Cardiac muscle cell (in vitro differentiated cells and primary cell): ENCODE data around the gene TOM1. TPM values are rescaled to one million over a fixed set of nuclear protein-coding genes. Genes with fewer than 3 reads are reported as not detected.
A peak's percentile ranks its signal among the peaks of the same experiment; 100 is the strongest.

Source experiments
- DNase-seq, 2 donors: peaks; one replicate each; pipeline versions ENCODE4 v3.0.0 to v3.0.0-alpha.2; 2010 to 2017; ENCODE audit warnings: low read depth in 1 of 2, low spot score in 1 of 2
- H3K27ac ChIP-seq: fragments of 200-600 bp; sonication (generic); 2 replicates; pipeline ENCODE4 v1.5.1; 2016
- H3K27me3 ChIP-seq: fragments of 200-600 bp; sonication (generic); 2 replicates; pipeline ENCODE4 v1.6.0; 2016; ENCODE audit warnings: control low read depth
- H3K36me3 ChIP-seq: fragments of 200-600 bp; sonication (generic); 2 replicates; pipeline ENCODE4 v1.5.1; 2016; ENCODE audit warnings: control low read depth
- H3K4me1 ChIP-seq: fragments of 200-600 bp; sonication (generic); 2 replicates; pipeline ENCODE4 v1.8.1; 2017; ENCODE audit warnings: low read depth, mild to moderate bottlenecking, mixed run types
- H3K4me3 ChIP-seq: fragments of 200-600 bp; sonication (generic); 2 replicates; pipeline ENCODE4 v1.5.1; 2016; ENCODE audit warnings: mild to moderate bottlenecking
- H3K9me3 ChIP-seq: fragments of 200-600 bp; sonication (generic); 2 replicates; pipeline ENCODE4 v1.5.1; 2017; ENCODE audit warnings: low read depth, mild to moderate bottlenecking, control low read depth
- polyA plus RNA-seq: library from polyadenylated mRNA; unstranded; fragments of >200 nt; fragmentation: Nextera tagmentation; extraction: Ambion mirVana; gene quantifications from 2 replicates; pipeline ENCODE4 v1.2.1, GENCODE V29; 2016
- total RNA-seq: library from RNA; depleted of rRNA; stranded (reverse); fragments of >200 nt; gene quantifications from 2 replicates; pipeline ENCODE4 v1.2.3, GENCODE V29; 2016
- TF ChIP-seq, protein P1 (sequence below): IDR thresholded peaks from 2 replicates; pipeline ENCODE4 v1.5.1; 2012; ENCODE audit warnings: low read depth, mild to moderate bottlenecking, low read length

TOM1 gene
- total and polyA plus RNA-seq, 2 experiments from 2014 or later, result 76.2 to 107 TPM

DNA sequence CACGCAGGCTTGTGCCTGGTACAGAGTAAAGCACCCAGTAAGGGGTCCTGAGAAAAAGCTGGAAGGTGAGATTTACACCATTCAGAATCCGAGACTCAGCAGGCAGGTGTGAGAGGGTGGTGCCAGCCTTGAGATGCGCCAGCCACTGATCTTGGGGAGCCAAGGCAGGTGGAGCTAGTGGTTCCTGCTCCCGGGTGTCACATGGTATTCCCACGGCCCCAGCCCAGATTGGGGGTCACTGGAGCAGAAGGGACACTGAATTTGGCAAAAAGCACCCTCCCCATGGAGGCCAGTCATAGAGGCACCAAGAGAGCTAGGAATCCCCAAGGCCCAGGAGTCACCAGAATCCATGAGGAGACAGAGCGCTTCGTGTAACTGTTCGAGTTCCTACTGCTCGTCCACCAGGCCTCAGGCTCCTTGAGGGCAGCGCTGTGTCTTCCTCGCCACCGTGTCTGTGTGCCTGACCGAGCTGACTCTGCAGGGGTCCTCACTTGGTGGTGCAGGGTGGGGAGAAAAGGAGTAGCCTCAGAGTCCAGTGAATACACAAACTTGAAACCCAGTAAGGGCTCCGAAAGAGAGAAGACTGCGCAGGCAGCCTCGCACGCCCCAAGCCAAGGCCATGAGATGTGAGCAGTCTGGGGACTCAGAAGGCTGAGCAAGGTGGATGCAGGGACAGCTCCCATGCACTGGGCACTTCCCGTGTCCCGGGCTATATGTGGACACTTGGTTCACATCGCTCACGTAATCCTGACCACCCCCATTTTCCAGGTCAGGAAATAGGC is 28.2 kb downstream of the TOM1 start:
- Histone ChIP-seq H3K27me3 (no peaks in the 10 kb centered on the region), H3K9me3 (no peaks in the 10 kb centered on the region), H3K36me3 (peaks cover 45% of the 10 kb centered on the region), H3K4me3 (no peak overlapping the region), H3K27ac (no peak overlapping the region), H3K4me1 (peaks cover 16% of the 10 kb centered on the region)
- DNase-seq, result no peak
- TF ChIP-seq, protein P1, sequence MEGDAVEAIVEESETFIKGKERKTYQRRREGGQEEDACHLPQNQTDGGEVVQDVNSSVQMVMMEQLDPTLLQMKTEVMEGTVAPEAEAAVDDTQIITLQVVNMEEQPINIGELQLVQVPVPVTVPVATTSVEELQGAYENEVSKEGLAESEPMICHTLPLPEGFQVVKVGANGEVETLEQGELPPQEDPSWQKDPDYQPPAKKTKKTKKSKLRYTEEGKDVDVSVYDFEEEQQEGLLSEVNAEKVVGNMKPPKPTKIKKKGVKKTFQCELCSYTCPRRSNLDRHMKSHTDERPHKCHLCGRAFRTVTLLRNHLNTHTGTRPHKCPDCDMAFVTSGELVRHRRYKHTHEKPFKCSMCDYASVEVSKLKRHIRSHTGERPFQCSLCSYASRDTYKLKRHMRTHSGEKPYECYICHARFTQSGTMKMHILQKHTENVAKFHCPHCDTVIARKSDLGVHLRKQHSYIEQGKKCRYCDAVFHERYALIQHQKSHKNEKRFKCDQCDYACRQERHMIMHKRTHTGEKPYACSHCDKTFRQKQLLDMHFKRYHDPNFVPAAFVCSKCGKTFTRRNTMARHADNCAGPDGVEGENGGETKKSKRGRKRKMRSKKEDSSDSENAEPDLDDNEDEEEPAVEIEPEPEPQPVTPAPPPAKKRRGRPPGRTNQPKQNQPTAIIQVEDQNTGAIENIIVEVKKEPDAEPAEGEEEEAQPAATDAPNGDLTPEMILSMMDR, result no peak

DNA sequence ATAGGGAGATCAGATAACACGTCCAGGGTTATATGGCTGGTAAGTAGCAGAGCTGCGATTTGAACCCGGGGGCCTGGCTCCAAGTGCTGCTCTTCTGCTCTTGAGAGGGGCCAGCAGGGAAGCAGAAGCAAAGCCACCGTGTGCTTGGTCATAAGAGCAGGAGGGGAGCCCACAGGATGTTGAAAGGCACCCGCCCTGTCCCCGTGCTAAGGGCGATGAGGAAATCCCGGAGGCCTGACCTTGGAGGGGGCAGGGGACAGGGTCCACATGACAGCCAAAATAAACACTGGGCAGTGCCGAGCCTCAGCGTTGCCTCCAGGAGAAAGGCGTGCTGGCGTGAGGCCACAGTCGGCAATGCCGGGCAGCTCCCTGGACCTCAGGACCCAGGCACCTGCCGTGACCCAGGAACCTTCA is 28.8 kb downstream of the TOM1 start:
- peaks cover 45% of the 10 kb centered on the region for H3K36me3 ChIP-seq

DNA sequence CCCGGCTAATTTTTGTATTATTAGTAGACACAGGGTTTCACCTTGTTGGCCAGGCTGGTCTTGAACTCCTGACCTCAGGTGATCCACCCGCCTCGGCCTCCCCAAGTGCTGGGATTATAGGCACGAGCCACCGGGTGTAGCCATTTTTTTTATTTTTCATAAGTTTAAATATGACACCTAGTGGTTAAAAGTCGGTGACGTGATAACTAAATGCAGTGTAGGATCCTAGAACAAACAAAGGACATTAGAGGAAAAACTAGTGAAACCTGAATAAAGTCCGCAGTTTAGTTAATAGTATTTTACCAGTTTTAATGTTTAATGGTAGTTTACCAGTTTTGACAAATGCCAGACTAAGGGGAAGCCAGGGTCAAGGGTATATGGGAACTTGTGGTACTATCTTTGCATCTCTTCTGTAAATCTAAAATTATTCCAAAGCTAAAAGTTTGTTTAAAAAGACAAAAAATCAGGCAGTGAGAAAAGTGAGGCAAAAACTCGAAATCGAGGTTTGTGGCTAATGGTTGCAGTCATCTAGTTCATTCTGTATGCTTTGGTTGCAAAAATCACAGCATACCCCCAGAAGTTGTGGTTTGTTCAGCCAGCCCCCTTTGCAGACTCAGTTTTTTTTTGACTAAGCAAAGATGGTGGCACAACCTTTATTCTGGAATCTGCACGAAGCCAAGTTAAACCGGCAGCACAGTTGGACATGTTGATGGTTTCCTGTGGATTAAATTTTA is 29.6 kb downstream of the TOM1 start:
- Histone ChIP-seq H3K9me3 (no peaks in the 10 kb centered on the region), H3K4me1 (peaks cover 16% of the 10 kb centered on the region), H3K27ac (no peak overlapping the region), H3K4me3 (no peak overlapping the region), H3K36me3 (peaks cover 44% of the 10 kb centered on the region), H3K27me3 (no peaks in the 10 kb centered on the region)
- TF ChIP-seq, protein P1, result no peak
- DNase-seq, result no peak

More for the DNA sequence above, 28.8 kb downstream of the TOM1 start:
- no peak for DNase-seq
- no peak overlapping the region for H3K27ac ChIP-seq
- no peaks in the 10 kb centered on the region for H3K27me3 ChIP-seq
- H3K9me3 ChIP-seq, result no peaks in the 10 kb centered on the region
- H3K4me3 ChIP-seq, result no peak overlapping the region
- TF ChIP-seq, protein P1, result no peak
- peaks cover 16% of the 10 kb centered on the region for H3K4me1 ChIP-seq

DNA sequence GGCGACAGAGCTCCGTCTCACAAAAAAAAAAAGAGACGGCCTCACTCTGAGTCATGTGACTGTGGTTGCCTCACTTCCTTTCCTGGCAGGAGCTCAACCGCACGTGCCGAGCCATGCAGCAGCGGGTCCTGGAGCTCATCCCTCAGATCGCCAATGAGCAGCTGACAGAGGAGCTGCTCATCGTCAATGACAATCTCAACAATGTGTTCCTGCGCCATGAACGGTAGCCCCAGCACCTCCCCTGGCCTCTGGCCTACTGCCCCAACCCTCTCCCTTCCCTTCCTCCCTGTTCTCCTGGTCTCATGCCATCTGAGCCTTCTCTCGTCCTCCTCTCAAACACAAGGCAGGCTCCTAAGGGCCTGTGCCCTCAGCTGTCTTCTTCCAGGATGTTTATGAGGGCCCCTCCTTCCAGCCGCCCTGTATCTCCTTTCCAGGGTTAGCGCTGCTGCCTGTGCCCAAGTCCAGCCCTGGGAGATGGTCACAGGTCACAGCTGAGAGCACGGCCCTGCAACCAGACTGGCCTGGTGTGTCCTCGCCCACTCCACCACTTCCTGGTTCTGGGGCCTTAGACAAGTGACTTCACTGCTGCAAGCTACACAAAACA is 30.7 kb downstream of the TOM1 start:
- H3K4me1 ChIP-seq, result peaks cover 16% of the 10 kb centered on the region
- no peak overlapping the region for H3K27ac ChIP-seq
- peak in 1 of 2 donors; percentile 95 for DNase-seq
- H3K36me3 ChIP-seq, result peaks cover 43% of the 10 kb centered on the region
- no peaks in the 10 kb centered on the region for H3K27me3 ChIP-seq
- no peak overlapping the region for H3K4me3 ChIP-seq
- TF ChIP-seq, protein P1, result no peak
- H3K9me3 ChIP-seq, result no peaks in the 10 kb centered on the region

DNA sequence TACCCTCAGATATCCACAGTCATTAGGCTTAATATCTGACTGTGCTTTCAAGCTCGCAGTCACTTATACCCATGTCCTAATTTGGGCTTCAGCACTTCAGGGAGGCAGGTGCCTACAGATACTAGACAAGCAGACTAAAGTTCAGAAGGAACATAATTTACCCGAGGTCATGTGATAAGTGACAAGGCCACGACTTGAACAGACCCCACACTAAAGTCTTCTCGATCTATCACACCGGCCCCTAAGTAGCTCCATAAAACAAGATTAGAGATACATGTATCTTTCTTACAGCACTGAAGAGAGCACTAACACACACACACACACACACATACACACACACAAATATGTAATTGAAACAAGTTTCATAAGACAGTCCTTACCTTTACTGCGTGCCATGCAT is 32.6 kb downstream of the TOM1 start:
- DNase-seq, result peak in 1 of 2 donors; percentile 54
- H3K9me3 ChIP-seq, result no peaks in the 10 kb centered on the region
- H3K27ac ChIP-seq, result peak overlapping the region; percentile 83
- peaks cover 16% of the 10 kb centered on the region for H3K4me1 ChIP-seq
- no peak overlapping the region for H3K4me3 ChIP-seq
- H3K27me3 ChIP-seq, result no peaks in the 10 kb centered on the region
- H3K36me3 ChIP-seq, result peaks cover 38% of the 10 kb centered on the region
- TF ChIP-seq, protein P1, result no peak
